Cortex of kidney (tissue), 1 donor: ENCODE data around the gene PHYHIPL.

ENCODE experiments used
- DNase-seq: peaks from one replicate; lab custom pipeline; 2025; lab: John Stamatoyannopoulos, UW

Gene PHYHIPL

GRCh38 chr10:59176241-59177030 is at the start of gene PHYHIPL:
PHYHIPL (plus strand) TSS chr10:59176643; CDS start chr10:59176854, 211 bp downstream.
- peak; percentile 18 for DNase-seq

- no peak for DNase-seq
Measured at GRCh38 chr10:59126991-59127390, 49.5 kb upstream of the PHYHIPL start.

GRCh38 chr10:59127991-59128390 is 48.5 kb upstream of the PHYHIPL start:
- no peak for DNase-seq

GRCh38 chr10:59129867-59130266 is 46.6 kb upstream of the PHYHIPL start:
- DNase-seq = no peak

- DNase-seq = no peak
Measured at GRCh38 chr10:59131666-59132065, 44.8 kb upstream of the PHYHIPL start.

GRCh38 chr10:59133841-59134593 is 42.4 kb upstream of the PHYHIPL start:
- no peak for DNase-seq

- no peak for DNase-seq
Measured at GRCh38 chr10:59134785-59135184, 41.7 kb upstream of the PHYHIPL start.

GRCh38 chr10:59135275-59135674 is 41.2 kb upstream of the PHYHIPL start:
- no peak for DNase-seq

GRCh38 chr10:59138052-59138451 is 38.4 kb upstream of the PHYHIPL start:
- no peak for DNase-seq

GRCh38 chr10:59143544-59143943 is 32.9 kb upstream of the PHYHIPL start:
- DNase-seq = no peak

GRCh38 chr10:59148701-59149100 is 27.7 kb upstream of the PHYHIPL start:
- DNase-seq = no peak

- no peak for DNase-seq
Measured at GRCh38 chr10:59155556-59155955, 20.9 kb upstream of the PHYHIPL start.

GRCh38 chr10:59167512-59167911 is 8.9 kb upstream of the PHYHIPL start:
- no peak for DNase-seq

GRCh38 chr10:59172567-59172966 is 3.9 kb upstream of the PHYHIPL start:
- no peak for DNase-seq

- no peak for DNase-seq
Measured at GRCh38 chr10:59173414-59173813, 3.0 kb upstream of the PHYHIPL start.

GRCh38 chr10:59175538-59176240 is 754 bp upstream of the PHYHIPL start:
- no peak for DNase-seq

- no peak for DNase-seq
Measured at GRCh38 chr10:59177031-59177797, 771 bp downstream of the PHYHIPL start.

GRCh38 chr10:59177836-59178235 is 1.4 kb downstream of the PHYHIPL start:
- DNase-seq = no peak

GRCh38 chr10:59179068-59179467 is 2.6 kb downstream of the PHYHIPL start:
- DNase-seq = no peak

- no peak for DNase-seq
Measured at GRCh38 chr10:59180689-59181270, 4.3 kb downstream of the PHYHIPL start.

GRCh38 chr10:59181668-59182067 is 5.2 kb downstream of the PHYHIPL start:
- DNase-seq = no peak

GRCh38 chr10:59190332-59190731 is 13.9 kb downstream of the PHYHIPL start:
- DNase-seq = no peak
